ENCODE measurements around the gene MICAL1.
"Not testable (repeated sequence)": the region's sequence is repeated elsewhere in the genome, so short reads cannot be mapped to it uniquely, and the experiment has no call there.

The MICAL1 gene

DNA sequence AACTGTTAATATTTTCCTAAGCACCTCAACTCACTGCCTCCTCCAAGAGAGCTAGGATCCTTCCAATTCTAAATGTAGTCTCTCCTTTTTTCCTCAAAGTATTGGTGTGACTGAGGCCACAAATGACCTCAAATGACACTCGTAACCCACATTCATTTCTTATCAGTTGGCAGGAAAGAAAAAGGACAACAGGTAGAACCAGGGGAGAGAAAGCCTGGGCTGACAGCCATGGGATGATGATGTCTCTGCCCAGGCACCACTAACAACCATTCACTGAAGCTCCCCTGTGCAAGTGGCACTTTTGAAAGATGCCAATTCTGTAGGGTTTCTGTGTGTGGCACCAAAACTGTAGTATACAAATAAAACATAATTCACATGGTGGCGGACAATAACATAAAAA lies 20.1 kb upstream of the MICAL1 start:
- DNase-seq (ENCODE audit: low read depth), result no peak

DNA sequence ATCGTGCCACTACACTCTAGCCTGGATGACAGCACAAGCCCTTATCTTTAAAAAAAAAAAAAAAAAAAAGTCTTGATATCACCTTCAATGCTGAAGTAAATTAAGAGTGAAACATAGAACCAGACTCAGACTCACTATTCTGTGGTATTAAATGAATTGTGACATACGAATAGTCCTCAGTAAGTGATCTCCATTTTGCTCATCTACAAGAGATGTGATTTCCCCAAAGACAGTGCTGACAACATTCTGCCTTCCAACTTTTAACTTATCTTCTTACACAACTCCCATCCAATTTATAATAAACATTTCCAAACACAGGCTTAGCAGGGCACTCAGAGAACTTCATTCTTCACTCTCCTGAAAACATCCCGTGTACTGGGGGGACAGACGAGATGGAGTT lies 19.4 kb upstream of the MICAL1 start:
- no peak for DNase-seq (ENCODE audit: low read depth)

DNA sequence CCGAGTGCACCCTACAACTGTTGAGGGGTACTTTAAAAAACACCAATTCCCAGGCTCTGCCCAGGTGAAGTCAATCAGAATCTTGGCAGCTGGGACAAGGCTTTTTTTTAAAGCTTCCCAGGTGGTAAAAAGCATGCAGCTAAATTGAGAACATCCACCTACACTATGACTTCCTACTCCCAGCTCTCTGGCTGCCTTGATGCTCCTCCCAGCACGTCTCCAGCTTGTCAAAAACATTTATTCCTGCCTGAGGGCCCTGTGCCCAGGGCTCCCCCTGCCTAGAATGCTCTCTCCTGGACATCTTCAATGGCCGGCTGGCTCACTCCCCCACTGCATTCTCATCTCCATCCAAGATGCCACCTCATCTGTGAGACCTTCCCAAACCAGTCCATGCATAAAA lies 17.5 kb upstream of the MICAL1 start:
- no peak for DNase-seq (ENCODE audit: low read depth)

DNA sequence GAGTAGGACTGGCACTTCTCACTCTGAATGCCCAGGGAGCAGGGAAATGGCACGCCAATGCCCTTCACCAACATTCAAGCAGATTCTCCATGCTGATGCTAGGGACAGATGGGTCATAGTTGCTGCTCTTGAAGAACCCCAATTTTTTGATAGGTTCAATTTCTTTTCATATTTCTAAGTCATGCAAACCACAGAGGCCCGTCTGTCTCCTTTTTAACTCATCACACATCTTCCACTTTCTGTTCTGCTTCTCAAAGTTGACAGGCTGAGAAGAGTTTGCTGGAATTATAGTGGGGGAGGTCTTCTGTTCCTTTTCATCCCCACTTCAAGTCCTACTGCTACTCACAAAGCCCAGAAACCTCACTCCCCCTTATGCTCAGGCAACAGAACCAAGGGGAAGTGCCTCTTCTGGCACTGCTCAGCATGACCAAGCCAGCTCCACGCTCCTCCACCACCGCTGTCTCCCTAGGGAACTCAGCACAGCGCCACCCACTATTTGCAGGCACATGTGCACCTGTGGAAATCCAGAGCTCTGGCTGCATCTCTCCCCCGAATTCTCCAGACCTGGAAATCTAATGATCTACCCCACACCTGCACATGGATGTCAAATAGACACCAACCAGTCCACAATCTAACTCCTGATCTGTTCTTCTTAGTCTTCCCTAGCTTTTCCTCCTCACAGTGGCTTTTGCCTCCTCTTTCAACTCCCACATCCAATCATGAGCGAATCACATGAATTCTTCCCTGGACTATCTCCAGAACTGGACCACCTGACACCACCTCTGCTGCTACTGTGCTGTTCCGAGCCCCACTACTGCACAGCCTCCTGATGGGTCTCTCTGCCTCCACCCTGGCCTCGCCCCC lies 16.8 kb upstream of the MICAL1 start:
- no peak for DNase-seq (ENCODE audit: low read depth)

- no peak for DNase-seq (ENCODE audit: low read depth)
Measured at GRCh38 chr6:109471105-109471810, 15.7 kb upstream of the MICAL1 start.

DNA sequence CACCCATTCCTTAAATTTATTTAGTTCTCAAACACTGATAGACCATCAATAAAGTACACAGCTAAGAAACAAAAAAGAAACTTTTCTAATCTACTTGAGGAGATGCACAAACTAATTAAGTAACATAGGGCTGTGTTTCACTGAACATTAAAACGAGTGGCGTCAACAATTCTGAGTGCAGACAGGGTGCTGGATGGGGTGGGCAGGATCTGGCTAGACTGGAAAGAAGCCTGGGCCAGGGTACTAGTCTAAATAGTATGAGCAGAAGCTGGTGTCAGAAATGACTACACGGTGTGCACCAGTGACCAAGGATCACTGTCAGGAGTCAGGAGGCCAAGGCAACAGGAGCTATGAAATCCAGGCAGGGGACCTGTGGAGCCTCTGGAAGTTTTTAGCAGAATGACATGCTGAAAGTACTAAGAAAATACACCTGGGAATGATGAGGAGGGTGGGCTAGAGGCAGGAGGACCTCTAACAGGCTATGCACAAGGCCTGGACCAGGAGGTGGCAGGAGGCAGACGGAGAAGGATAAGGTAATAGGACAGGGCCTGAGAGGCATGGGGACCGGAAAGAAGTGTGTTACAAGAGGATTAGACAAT lies 14.1 kb upstream of the MICAL1 start:
- no peak for DNase-seq (ENCODE audit: low read depth)

DNA sequence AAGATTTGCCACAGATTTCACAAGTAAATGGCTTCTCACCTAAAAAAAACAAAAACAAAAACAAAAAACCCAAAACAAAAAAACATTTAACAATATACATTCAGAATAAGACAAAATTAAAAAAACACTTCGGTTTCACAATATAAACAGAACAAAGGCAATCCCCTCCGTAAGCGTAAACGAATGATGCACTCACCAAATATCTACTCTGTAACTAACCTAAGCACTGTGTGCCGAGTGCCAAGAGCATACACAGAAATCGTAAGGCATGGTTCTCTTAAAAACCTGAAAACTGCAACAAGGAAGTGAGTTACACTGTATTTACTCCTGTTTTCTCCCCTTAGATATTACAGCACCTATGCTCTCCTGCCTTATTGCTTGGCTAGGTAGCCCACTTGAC lies 12.1 kb upstream of the MICAL1 start:
- DNase-seq (ENCODE audit: low read depth), result no peak

DNA sequence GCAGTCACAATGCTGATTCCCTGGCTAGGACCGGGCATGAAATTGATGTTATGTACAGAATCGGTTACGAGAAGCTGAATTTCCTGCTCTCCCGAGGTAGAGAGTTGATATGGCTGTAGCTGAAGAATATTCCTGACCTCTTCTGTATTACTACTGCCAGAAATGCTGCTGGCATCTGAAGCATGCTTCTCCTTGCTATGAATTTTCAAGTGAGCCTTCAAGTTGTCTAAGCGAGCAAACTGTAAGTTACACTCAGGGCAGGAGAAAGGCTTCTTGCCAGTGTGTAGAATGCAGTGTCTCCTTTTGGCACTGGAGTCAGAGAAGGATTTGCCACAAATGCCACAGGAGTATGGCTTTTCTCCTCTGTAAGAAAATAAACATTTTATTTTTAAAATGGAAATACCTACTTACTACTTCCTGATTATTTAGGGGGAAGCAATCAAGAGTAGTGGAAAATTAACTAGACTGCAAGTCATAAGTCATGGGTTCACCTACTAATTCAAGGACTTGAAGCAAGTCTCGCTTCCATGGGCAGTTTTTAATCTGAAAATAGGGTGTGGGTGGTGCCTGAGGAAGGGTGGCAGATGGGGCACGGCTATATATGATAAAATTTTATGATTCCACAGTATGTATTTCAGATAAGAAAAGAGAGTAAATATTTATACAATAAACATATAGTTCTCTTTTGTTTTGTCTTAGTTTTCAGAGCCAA lies 10.8 kb upstream of the MICAL1 start:
- no peak for DNase-seq (ENCODE audit: low read depth)

- DNase-seq (ENCODE audit: low read depth), result no peak
Measured at GRCh38 chr6:109465772-109466171, 10.2 kb upstream of the MICAL1 start.

DNA sequence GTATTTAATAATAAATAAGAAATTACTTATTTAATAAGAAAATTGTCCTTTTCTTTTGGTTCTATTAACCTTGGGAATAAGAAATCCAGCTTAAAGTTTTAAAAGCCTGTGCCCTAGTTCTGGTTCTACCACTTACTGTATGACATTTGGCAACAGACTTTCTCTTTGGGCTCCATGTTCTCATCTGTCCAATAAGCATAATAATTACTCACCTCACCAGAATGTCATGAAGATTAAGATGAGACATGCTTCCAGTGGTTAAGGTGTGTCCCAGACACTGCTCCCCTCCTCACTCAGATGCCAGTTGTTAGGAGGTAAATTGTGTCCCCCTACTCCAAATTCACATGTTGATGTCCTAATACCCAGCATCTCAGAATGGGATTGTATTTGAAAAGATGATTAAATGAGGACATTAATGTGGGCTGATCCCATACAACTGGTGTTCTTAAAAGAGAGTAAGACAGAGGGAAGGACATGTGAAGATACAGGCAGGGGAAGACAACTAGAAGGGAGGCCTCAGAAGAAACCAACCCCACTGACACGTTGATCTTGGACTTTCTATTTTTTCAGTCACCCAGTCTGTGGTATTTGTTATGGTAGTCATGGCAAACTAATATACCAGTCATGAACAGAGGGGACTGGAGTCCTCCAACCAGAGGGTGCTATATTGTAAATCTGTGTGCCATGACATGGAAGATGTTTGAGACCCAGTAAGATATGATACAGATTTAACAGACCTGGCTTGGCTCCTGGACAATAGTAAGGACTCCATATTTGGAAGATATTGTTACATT lies 6.4 kb upstream of the MICAL1 start:
- DNase-seq (ENCODE audit: low read depth), result no peak

GRCh38 chr6:109461205-109461604 lies 5.6 kb upstream of the MICAL1 start:
- DNase-seq (ENCODE audit: low read depth), result not testable (repeated sequence)

- no peak for DNase-seq (ENCODE audit: low read depth)
Measured at GRCh38 chr6:109460161-109460829, 4.7 kb upstream of the MICAL1 start.

DNA sequence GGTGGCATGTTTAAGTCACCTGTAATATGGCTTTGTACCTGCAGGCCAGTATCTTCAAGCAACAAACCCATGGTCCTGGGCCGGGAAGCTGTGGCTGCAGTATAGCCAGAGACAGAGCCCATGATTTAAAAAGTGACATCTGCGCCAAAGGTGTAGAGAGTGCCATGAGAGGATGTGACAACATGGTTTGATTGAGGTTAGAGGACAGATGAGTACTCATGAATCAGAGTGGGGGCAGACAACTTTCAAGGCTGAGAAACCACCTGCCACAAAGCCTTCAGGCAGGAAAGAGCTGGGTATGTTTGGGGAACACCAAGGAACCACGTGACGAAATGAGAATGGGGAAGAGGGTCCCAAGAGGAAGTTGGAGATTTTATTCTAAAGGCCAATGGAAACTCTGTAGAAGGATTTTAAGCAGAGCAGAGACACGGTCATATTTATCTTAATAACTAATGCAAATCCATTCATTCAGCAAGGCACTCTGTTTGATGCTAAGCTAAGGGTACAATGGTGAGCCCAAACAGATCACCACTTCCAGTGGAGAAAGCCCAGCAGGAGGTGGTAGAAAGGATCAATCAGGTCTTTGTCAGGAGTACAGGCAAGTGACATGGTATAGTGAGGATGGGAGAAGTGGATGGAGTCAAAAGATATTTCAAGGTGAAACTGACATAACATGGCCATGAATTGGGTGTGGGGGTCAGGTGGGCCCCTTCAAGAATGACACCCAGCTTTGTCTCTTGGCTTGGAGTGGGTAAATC lies 3.4 kb upstream of the MICAL1 start:
- no peak for DNase-seq (ENCODE audit: low read depth)

DNA sequence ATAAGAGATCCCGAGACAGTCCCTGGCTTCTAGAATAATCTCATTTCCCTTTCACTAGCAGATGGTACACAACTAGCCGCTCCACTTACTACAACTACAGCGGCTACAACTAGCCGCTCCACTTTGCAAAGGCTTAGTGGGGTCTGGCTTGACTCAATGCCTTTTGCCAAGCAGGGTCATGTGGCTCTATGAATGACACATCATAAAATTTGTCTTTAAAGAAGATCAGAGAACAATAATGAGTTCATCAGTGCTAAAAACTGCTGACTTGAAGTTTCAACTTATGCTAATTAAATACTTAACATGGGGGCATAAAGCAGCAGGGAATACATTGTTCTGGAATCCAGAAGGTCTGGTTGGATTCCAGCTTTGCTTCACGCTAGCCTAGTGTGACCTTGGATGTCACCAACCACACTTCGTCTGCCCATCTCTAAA lies 2.0 kb upstream of the MICAL1 start:
- no peak for DNase-seq (ENCODE audit: low read depth)

DNA sequence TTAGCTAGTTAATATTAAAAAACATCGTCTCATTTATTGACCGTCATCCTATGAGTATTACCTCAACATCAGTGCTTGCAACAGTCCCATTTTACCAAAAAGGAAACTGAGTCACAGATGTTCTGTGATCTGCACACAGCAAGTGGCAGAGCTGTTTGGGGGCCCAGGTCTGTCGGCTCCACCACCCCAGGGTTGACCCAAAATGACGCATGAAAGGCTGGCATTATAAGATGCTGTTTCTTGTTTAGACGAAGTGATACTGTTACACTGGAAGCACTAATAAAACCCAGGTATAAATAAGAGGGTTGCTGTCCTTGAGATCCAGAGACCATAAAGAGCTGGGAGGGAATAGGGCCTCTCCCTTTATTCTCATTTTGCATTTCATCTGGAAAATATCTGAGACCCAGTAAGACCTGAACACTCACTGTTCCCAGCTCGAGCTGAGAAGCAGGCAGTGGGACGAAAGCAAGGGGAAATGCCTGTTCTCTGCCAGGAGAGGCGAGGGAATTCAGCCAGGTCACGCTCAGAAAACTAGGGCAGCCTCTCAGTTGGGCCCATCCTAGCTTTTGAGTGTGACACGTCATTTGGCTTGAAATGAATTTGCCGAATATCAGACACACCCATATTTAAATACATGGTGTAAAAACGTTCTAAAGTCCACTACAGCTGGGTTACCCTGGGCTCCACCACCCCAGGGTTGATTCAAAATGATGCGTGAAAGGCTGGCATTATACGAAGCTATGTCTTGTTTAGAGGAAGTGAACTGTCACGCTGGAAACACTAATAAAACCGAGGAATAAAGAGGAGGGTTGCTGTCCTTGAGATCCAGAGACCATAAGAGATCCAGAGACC lies 1.4 kb upstream of the MICAL1 start:
- DNase-seq (ENCODE audit: low read depth), result no peak

GRCh38 chr6:109456111-109456583 lies 575 bp upstream of the MICAL1 start:
- DNase-seq (ENCODE audit: low read depth), result no peak

- DNase-seq (ENCODE audit: low read depth), result peak; percentile 63
Measured at GRCh38 chr6:109454496-109455436, 806 bp downstream of the MICAL1 start.

Measured in T follicular helper cell (primary cell).